GM19193 (cell line): ENCODE data around the gene F11.

ENCODE experiments used
- POLR2A ChIP-seq: IDR thresholded peaks from 4 replicates; pipeline ENCODE4 v1.6.1; 2011; ENCODE audit not compliant: insufficient read depth, insufficient read length; ENCODE audit errors: extremely low read depth

Gene F11

DNA sequence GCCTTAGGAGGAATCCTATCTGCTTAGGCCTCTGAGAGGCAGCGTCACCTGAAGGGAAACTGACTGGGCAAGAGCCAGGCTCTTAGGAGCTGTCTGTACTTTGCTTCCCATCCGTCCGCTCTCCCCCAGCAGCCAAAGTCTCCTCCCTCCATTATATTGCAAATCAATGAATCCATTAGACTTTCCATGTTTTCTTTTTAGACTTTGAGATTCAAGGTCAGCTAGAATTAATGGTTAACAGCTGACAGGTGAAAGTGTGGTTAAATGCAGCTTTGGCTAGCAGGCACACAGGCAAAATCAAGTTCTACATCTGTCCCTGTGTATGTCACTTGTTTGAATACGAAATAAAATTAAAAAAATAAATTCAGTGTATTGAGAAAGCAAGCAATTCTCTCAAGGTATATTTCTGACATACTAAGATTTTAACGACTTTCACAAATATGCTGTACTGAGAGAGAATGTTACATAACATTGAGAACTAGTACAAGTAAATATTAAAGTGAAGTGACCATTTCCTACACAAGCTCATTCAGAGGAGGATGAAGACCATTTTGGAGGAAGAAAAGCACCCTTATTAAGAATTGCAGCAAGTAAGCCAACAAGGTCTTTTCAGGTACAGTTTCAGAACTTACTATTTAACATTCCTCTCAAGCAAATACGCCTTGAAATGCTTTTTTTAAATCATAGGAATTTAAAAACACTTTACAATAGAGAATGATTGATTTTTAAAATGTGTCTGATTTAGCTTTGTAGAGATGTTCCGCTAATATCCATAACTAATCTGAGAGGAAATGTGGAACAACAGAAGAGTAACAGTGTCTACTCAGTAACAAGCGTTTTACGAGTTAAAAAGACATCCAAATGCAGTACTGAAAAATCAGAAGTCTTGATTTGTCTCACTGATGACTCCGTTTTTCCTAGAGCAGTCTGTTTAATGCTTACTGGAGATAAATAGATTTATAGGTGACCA is at the start of gene F11:
Gene F11, plus strand, starts transcription at position 507 of the 970 bp plus-strand sequence. CDS start 948 bp downstream, outside the sequence.
- TF ChIP-seq POLR2A = no peak

DNA sequence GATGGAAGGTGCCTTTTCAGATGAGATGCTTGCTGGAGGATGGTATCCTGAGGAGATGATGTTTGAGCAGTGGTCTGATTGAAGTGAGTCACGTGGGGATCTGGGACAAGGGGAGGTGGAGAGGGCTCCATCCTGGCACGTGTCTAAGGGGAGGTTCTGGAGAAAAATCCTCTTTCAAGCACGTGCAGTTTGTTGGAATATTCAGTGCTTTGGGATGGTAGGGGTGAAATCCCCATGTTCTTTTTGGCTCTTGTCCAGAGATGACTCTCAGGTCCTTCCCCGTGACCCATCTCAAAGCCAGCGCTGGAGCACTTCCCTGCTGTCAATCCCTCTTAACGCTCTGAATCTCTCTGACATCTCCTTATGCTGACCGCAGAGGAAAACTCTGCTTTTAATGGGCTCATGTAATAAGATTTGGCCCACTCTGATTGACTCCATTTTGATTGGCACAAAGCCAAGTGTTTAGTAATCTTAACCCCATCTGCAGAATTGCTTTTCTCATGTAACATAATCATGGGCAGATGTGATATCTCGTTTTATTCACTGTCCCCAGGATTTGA is 49.4 kb upstream of the F11 start:
- TF ChIP-seq POLR2A = no peak

DNA sequence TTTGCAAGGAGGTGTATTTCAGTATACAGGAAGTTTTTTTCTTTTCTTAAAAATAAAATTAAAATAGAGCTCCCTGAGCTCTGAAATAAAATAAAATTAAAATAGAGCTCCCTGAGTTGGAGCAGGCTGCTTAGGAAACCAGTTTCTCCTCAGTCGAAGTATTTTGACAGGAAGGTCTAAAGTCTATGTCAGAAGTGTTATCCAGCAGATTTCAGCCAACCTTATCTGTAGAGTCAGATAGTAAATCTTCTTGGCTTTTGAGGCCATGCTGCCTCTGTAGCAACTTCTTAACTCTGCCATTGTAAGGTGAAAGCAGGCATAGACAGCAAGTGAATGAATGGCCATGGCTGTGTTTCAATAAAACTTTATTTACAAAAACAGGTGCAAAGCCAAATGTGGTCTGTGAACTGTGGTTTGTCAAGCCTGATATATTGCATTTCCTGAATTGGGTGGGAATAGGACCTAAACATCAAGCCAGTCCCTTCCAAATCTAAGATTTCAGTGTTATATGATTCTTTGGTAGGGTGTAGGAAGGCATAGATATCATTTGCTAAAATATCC is 48.2 kb upstream of the F11 start:
- TF ChIP-seq POLR2A = no peak

DNA sequence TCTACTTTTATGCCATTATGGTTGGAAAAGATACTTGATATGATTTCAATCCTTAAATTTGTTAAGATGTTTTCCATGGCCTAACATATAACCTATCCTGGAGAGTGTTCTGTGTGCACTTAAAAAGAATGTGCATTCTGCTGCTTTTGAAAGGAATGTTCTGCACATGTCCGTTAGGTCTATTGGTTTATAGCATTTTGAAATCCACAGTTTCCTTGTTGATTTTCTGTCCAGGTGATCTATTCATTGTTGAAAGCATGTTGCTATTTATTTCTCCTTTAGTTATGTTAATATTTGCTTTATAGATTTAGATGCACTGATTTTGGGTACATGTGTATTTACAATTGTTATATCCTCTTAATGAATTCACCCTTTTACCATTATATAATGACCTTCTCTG is 44.4 kb upstream of the F11 start:
- TF ChIP-seq POLR2A = no peak

DNA sequence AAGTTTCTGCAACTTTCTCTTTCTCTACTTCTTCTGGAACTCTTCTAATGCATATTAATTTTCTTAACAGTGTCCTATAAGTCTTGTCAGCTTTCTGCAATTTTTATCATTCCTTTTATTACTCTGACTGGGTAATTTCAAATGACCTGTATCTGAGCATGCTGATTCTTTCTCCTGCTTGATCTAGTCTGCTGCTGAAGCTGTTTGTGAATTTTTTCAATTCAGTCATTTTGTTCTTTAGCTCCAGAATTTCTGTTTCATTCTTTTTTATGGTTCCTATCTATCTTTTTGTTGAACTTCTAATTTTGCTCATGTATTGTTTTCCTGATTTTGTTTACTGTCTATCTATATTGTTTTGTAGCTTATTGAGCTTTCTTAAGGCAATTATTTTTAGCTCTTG is 40.1 kb upstream of the F11 start:
- no peak for TF ChIP-seq POLR2A

DNA sequence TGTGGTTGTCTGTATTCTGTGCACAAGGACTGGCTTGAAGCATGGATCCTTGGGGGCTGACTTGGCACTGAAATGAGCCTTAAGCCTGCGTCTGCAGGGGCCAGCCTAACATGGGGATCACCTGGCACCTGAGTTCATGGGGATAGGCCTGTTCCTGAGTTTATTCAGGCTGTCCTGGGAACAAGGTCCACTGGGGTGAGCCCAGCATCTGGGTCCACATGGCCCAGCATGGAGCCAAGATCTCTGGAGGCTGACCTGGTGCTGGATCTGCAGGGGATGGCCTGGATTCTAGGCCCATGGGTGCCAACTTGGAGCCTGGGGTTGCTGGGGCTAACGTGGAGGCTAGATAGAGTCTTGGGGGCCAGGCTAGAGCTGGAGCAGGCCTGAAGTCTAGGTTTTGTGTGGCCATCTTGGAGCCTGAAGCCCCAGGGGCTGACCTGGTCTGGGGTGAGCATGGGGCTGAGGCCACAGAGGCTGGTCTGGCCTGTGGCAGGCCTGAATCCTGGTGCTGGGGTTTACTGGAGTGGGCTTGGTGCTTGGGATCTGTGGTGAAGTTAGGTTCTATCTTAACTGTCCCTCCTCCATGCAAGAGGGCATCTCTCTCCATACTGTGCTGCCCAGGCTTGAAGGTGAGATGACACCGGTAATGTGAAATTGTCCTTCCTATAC is 39.3 kb upstream of the F11 start:
- TF ChIP-seq POLR2A = no peak

DNA sequence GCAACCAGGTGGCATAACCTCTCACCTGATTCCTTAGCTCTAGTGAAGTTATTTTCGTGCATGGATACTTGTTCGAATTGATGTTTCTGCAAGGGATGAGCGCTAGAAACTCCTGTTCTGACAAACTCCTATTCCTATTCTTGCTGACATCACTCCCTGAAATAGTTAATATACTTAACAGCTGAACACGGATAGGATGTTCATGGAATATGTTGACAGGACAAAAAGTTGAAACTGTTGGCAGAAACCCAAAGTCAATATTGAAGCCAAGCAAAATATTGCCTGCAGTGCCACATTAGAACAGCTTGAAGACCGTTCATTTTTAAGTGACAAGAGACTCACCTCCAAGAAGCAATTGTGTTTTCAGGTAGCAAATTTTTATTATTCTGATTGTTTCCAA is 38.8 kb upstream of the F11 start, which contains the start of gene KLKB1:
Gene KLKB1, plus strand, starts transcription at position 287 of the 400 bp plus-strand sequence. CDS start 689 bp downstream, outside the sequence.
- no peak for TF ChIP-seq POLR2A

DNA sequence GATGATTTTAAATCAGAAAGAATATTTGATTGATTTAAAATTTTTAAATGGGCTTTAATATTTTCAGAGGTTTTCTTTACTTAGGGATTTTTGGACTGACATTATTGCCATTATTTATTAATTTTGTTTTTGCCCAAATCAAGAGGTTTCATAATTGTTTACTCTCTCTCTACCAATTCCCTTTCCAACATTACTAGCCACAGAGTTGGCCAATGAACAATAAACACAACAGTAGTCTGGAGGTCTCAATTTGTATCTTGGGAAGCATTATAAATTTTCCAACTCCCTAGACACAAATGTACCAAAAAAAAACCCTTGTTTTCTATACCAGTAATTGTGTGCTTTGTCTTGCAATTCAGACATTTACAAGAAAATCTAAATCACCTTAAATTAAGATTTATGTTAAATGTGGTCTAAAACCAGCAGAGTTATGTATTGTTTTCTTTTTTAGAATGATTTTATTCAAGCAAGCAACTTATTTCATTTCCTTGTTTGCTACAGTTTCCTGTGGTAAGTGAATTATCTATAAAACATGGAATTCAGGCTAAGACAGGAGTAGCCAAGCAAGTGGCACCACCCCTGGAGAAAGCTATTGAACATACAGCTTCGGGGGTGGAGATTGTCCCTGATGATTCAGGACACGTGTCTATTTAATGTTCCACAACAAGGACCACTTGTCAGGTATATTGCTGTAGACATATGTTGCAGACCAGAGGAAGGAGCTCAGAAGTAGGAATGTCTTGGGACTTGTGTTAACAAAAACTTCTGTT is 38.1 kb upstream of the F11 start:
- no peak for TF ChIP-seq POLR2A

DNA sequence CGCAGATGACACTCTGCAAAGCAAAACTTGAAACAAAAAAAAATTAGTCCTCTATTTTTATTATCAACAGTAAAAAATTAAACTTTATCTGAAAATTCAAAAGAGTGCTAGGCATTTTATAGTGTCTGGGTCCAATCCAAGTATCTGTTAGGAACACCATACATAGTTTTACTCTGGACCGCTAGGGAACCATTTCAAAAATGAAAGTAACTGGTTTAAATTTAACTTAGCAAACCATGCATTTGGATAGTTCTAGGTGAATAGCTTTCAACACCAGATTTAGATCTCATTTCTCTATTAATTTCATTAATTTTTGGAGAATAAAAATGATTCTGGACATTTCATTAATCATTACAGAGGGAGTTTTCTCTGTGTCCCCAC is 37.5 kb upstream of the F11 start:
- TF ChIP-seq POLR2A = no peak

DNA sequence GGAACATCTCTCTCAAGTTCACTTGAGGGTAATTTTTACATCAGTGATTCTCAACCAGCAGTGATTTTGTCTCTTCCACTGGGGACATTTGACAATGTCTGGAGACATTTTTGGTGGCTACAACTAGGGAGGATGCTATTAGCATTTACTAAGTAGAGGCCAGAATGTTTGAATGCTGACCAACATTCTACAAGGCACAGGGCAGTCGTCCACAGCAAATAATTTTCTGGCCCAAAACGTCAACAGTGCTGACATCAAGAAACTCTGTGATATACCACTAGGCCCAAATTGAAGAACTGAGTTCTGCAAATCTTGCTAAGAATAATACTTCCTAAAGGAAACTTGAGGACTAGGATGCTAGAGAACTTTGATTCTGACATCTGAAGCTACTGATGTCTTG is 31.6 kb upstream of the F11 start:
- no peak for TF ChIP-seq POLR2A

DNA sequence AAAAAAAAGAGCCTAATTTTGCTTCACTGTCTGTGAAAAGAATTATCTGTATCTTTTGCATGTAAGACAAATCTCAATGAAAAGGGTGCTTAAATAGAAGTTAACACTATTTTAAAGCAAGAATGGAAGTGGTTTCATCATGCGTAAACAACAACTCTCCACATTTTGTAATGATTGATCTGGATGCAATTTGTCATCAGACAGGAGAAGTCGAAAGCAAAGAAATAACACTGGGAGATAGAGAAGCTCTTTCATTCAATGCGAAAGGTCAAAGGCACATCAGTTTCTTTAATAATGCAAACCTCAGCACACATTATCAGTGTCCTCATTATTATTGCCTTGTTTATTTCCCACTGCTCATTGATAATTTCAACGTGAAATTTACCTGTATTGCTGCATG is 29.9 kb upstream of the F11 start:
- no peak for TF ChIP-seq POLR2A

DNA sequence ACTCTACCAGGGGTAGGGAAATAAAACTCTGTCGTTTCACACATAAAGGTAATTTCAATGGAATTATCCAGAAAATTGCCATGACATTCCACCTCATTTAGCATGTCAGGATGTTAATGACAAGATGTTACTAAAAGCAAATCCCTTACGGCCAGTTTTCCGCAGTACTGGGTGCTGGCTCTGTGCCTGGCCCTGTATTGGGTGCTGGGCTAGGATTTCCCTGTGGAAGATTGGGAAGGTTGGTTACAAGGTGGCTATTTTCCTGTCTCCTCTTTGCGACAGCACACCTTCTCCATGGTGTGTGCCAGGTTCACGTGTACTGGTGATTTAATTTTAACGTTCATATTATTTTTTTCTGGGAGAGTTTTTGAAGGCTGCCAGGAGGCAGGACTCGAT is 25.5 kb upstream of the F11 start:
- no peak for TF ChIP-seq POLR2A

DNA sequence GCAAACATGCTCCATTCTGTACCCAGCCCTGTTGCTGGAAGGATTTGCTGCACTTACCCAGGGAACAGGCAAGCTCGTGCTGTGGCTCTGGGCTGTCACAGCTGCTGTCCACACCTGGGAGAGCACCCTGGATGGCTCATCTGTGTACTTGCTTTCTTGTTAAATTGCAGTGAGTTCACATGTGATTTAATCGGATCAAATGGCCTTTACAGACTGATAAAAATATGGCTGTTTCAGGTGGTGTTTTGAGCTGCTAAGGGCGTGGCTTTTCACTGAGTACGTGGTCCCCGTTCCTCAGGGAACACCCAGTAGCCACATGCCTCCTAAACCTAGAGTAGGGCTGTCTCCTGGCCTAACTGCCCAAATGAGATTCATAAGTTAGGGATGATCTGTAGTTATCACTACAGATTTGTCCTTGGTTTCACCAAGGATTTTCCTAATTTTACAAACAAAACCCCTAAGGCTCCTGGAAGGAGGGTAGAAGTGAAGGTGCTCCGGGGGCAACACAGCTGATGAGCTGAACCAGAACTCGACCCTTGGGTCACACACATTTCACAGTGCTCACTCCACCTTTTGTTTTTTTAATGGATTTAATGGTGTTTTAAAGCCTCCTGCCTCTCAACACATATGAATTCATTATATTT is 25.0 kb upstream of the F11 start:
- TF ChIP-seq POLR2A = no peak

DNA sequence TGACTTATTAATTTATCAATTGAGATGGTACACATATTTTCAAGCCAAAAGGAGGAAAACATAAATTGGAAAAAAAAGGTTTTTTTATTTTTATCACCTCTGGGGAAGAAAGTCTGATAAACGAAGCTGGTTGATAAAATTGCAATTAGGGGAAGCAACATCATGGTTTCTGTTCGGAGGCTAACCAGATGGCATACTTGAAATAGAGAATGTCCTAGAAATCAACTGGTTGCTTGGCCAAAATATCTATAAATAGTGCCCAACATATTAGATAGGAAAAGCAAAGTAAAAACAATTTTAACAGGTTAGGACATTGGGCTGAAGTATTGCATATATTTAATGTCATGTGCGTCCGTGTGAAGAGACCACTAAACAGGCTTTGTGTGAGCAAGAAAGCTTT is 24.4 kb upstream of the F11 start:
- no peak for TF ChIP-seq POLR2A
